ENCODE measurements around the gene CTDP1. TPM values are rescaled to one million over a fixed set of nuclear protein-coding genes. Genes with fewer than 3 reads are reported as not detected.

Gene CTDP1
- total RNA-seq, 1 donor from 2014 or later = 22.8 TPM

DNA sequence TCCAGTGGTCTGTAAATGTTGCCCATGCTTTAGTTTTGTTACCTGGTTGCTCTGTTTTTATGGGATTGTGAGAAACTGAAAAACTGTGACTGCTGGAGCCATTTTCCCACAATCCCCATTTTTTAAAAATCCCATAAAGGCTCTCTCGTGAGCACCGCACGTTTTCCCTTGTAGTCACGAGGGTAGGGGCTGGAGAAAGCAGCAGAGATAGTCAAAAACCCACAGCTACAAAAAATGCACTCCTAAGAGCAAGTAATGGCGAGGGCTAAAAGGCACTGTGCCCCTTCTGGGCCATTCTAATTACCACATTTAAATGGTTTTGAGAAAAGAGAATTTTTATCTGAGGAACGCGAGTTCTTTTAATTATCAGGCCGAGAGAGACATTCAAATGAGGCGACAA, 1.8 kb upstream of the CTDP1 start:
- no peak for TF ChIP-seq CTCF (conservative IDR thresholded peaks at IDR 0.05)
- Mint-ChIP-seq H3K4me1 (peaks cover 32% of the 10 kb centered on the region), H3K9me3 (no peaks in the 10 kb centered on the region), H3K27ac (ENCODE audit: unreplicated experiment) (no peak overlapping the region), H3K4me3 (peak overlapping the region; percentile 99), H3K36me3 (ENCODE audit: low read depth) (no peaks in the 10 kb centered on the region), H3K27me3 (ENCODE audit: low read depth) (no peaks in the 10 kb centered on the region)
- DNase-seq (ENCODE audit: low read depth, low spot score) = no peak

DNA sequence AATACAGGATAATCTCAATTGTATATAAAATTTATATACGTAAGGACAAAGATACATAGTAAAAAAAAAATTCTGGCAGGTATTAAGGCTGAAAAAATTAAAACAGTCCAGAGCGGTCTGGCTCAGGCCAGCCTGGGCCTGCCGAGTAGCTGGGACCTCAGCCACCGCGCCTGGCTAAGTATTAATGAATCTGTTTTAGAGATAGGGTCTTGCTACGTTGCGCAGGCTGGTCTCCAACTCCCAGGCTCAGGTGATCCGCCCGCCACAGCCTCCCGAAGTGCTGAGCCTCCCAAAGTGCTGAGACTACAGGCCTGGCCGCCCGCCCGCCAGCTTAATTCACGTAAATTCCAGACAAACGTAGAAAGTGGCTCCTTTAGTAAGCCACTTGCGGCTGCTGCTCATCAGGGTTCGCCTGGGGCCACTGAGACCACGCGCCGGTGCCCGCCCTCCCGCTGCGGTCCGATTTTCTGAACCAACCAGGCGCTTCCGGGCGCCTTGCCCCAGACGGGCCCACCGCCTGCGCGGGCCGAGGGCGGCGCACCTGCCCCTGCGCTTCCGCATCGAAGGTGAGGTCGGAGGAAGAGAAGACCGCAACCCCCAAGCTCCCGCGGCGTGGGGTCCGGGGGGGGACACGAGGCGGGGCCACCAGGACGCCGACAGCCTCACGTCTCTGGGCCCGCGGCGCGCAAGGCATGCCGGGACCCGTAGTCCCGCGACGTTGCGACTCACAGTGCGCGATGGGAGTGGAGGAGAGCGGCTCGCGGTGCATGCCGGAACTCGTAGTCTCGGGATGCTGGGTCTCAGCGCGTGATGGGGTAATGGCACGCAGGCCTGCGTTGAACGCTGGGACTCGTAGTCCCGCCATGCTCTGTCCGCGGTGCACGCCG, 695 bp upstream of the CTDP1 start:
- TF ChIP-seq CTCF (conservative IDR thresholded peaks at IDR 0.05) = no peak
- Mint-ChIP-seq H3K9me3 (no peaks in the 10 kb centered on the region), H3K27me3 (ENCODE audit: low read depth) (no peaks in the 10 kb centered on the region), H3K4me1 (peaks cover 32% of the 10 kb centered on the region), H3K36me3 (ENCODE audit: low read depth) (no peaks in the 10 kb centered on the region), H3K4me3 (peak overlapping the region; percentile 99), H3K27ac (ENCODE audit: unreplicated experiment) (peak overlapping the region; percentile 100)
- DNase-seq (ENCODE audit: low read depth, low spot score) = peak; percentile 91

DNA sequence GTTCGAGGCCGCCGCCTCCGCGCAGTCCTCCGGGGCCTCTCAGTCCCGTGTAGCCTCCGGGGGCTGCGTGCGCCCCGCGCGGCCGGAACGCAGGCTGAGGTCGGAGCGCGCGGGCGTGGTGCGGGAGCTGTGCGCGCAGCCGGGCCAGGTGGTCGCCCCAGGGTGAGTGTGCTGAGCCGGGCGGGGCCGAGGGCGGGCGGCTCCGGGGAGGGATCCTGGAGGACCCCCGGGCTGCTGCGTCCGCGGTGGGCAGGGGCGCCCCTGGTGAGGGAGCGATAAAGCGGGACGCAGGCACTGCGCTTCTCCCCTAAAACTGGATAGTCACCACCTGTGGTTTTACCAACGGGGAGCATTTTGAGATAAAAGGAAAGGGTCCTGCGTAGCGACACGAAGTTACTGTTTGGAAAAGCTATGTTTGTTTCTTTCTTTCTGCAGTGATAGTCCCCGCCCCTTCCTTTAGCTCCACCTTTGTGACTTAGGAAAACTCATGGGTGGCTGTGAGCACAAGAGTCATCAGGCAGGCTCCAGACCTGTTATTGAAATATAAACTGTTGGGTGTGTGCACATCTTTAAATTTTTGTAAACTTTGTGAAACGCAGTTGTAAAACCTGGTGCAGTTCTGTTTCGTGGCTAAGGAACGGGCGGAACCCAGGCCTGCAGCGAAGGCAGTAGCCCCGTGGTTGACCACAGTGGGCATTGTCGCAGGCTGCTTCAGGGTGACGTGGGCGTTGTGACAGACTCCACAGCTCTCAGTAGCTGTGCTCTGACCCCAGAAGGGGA, 687 bp downstream of the CTDP1 start:
- Mint-ChIP-seq H3K4me3 (peak overlapping the region; percentile 91), H3K27me3 (ENCODE audit: low read depth) (no peaks in the 10 kb centered on the region), H3K9me3 (no peaks in the 10 kb centered on the region), H3K36me3 (ENCODE audit: low read depth) (no peaks in the 10 kb centered on the region), H3K4me1 (peaks cover 32% of the 10 kb centered on the region), H3K27ac (ENCODE audit: unreplicated experiment) (peak overlapping the region; percentile 62)
- no peak for DNase-seq (ENCODE audit: low read depth, low spot score)
- peak; percentile 29 for TF ChIP-seq CTCF (conservative IDR thresholded peaks at IDR 0.05)

- no peak for TF ChIP-seq CTCF (conservative IDR thresholded peaks at IDR 0.05)
- H3K4me1 Mint-ChIP-seq = peaks cover 32% of the 10 kb centered on the region
- H3K27me3 Mint-ChIP-seq (ENCODE audit: low read depth) = no peaks in the 10 kb centered on the region
- no peaks in the 10 kb centered on the region for H3K36me3 Mint-ChIP-seq (ENCODE audit: low read depth)
- DNase-seq (ENCODE audit: low read depth, low spot score) = no peak
- no peaks in the 10 kb centered on the region for H3K9me3 Mint-ChIP-seq
- no peak overlapping the region for H3K27ac Mint-ChIP-seq (ENCODE audit: unreplicated experiment)
- H3K4me3 Mint-ChIP-seq = peak overlapping the region; percentile 91
Observed at GRCh38 chr18:79680891-79681339, 1.3 kb downstream of the CTDP1 start.

DNA sequence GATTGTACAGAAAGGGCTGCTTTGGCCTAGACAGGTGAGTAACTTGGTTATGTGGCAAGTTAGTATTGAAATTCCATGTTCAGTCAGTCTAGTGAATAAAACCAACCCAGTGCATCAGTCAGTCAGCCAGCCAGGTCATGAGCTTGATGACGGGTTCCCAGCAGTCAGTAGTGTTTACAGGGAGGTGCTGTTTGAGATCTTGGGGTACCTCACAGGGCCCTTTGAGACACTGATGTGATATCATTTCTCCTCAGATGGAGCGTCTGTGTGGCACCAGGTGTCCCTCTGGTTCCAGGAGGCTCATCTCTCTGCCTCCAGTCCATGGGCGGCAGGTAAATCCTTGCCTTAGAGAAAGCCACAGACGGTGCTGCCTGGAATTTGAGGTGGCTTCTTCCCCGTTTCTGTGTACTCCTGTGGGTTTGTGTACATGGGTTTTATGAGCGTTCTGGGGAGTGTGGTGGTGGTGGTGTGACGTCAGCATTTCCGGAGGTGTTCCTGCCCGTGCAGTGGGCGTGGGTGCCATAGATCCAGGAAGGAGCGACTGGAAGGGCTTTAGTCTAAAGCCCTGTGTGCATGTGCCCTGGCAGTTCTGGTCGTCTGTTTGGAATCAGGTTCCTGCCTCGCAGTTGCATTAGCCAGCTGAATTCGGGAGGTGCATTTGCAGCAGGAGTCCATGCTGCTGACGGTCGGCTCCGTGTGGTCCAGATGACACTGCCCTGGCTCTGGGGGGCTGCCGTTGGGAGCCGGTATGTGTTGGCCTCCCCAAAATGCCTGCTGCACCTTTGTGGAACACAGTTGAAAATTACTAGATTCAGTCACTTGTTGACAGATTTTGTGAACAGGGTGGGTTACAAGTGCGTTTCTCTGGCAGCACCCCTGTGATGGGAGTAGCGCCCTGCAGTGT, 2.1 kb downstream of the CTDP1 start:
- Mint-ChIP-seq H3K27ac (ENCODE audit: unreplicated experiment) (no peak overlapping the region), H3K4me3 (peak overlapping the region; percentile 91), H3K4me1 (peaks cover 32% of the 10 kb centered on the region), H3K9me3 (no peaks in the 10 kb centered on the region), H3K27me3 (ENCODE audit: low read depth) (no peaks in the 10 kb centered on the region), H3K36me3 (ENCODE audit: low read depth) (peaks cover 2% of the 10 kb centered on the region)
- no peak for DNase-seq (ENCODE audit: low read depth, low spot score)
- no peak for TF ChIP-seq CTCF (conservative IDR thresholded peaks at IDR 0.05)
